GM18870 (cell line): Measurements from ENCODE around the gene AURKA.
A peak's percentile ranks its signal among the peaks of the same experiment; 100 is the strongest.

Experiments used
- ATAC-seq: cut with Tn5 transposase; IDR thresholded peaks from one replicate; pipeline ENCODE4 v1.9.1; 2021; ENCODE audit warnings: moderate library complexity; ENCODE audit not compliant: unreplicated experiment

Gene AURKA

GRCh38 chr20:56392132-56392880 lies at the start of gene AURKA, which contains the start of gene CSTF1:
AURKA (minus strand) TSS chr20:56392215; CDS start chr20:56388197, 4,018 bp downstream.
CSTF1 (plus strand) TSS chr20:56392645; CDS start chr20:56395553, 2,908 bp downstream.
- peak; percentile 96 for ATAC-seq

- ATAC-seq, result peak; percentile 81
Observed at GRCh38 chr20:56440346-56441007, 48.5 kb upstream of the AURKA start.

GRCh38 chr20:56439771-56440291 lies 47.8 kb upstream of the AURKA start:
- ATAC-seq, result no peak

GRCh38 chr20:56438284-56438683 lies 46.3 kb upstream of the AURKA start:
- no peak for ATAC-seq

- ATAC-seq, result no peak
Observed at GRCh38 chr20:56437196-56437960, 45.4 kb upstream of the AURKA start.

GRCh38 chr20:56433880-56434255 lies 41.9 kb upstream of the AURKA start:
- no peak for ATAC-seq

GRCh38 chr20:56433221-56433879 lies 41.3 kb upstream of the AURKA start:
- no peak for ATAC-seq

- ATAC-seq, result no peak
Observed at GRCh38 chr20:56431471-56431870, 39.5 kb upstream of the AURKA start.

GRCh38 chr20:56430957-56431356 lies 38.9 kb upstream of the AURKA start:
- ATAC-seq, result no peak

GRCh38 chr20:56430461-56430860 lies 38.4 kb upstream of the AURKA start:
- no peak for ATAC-seq

GRCh38 chr20:56429941-56430340 lies 37.9 kb upstream of the AURKA start:
- no peak for ATAC-seq

- no peak for ATAC-seq
Observed at GRCh38 chr20:56429502-56429901, 37.5 kb upstream of the AURKA start.

GRCh38 chr20:56428881-56429280 lies 36.9 kb upstream of the AURKA start:
- ATAC-seq, result no peak

- no peak for ATAC-seq
Observed at GRCh38 chr20:56428410-56428809, 36.4 kb upstream of the AURKA start.

- ATAC-seq, result no peak
Observed at GRCh38 chr20:56427797-56428196, 35.8 kb upstream of the AURKA start.

- ATAC-seq, result no peak
Observed at GRCh38 chr20:56426926-56427325, 34.9 kb upstream of the AURKA start.

- no peak for ATAC-seq
Observed at GRCh38 chr20:56426026-56426425, 34.0 kb upstream of the AURKA start.

GRCh38 chr20:56424931-56425330 lies 32.9 kb upstream of the AURKA start:
- no peak for ATAC-seq

GRCh38 chr20:56423886-56424285 lies 31.9 kb upstream of the AURKA start:
- ATAC-seq, result no peak

- no peak for ATAC-seq
Observed at GRCh38 chr20:56423211-56423610, 31.2 kb upstream of the AURKA start.

GRCh38 chr20:56422824-56423189 lies 30.8 kb upstream of the AURKA start:
- ATAC-seq, result no peak
